Kidney (tissue), 14 donors: ENCODE results near the gene DERL3. TPM values are rescaled to one million over a fixed set of nuclear protein-coding genes. Genes with fewer than 3 reads are reported as not detected.

Experiments used
- DNase-seq, 5 donors: peaks; one replicate each; pipeline ENCODE4 v3.0.0-alpha.2; 2013 to 2020
- FAIRE-seq: peaks from 2 replicates; lab custom pipeline; 2012; peaks lifted over from hg19 to GRCh38; lab: Jason Lieb, UNC
- H3K27ac ChIP-seq, 2 donors: one replicate each; pipeline ENCODE4 v1.7.0; 2013; ENCODE audit warnings: low read depth in 2 of 2, low read length in 2 of 2, inconsistent platforms in 1 of 2
- H3K27me3 ChIP-seq: one replicate; pipeline ENCODE4 v1.7.1; 2013; ENCODE audit warnings: low read length, inconsistent platforms; ENCODE audit not compliant: control insufficient read depth, insufficient read depth
- H3K36me3 ChIP-seq, 3 donors: one replicate each; pipeline versions ENCODE4 v1.7.0 to v1.7.1; 2013; ENCODE audit warnings: low read length in 3 of 3, control low read depth in 1 of 3, inconsistent platforms in 1 of 3; ENCODE audit not compliant: insufficient read depth in 3 of 3, control insufficient read depth in 2 of 3
- H3K4me1 ChIP-seq, 3 donors: one replicate each; pipeline versions ENCODE4 v1.7.0 to v1.7.1; 2013; ENCODE audit warnings: low read length in 3 of 3, inconsistent platforms in 1 of 3, low read depth in 1 of 3; ENCODE audit not compliant: control insufficient read depth in 2 of 3, insufficient read depth in 2 of 3
- H3K4me3 ChIP-seq, 3 donors: one replicate each; pipeline versions ENCODE4 v1.7.0 to v1.8.1; 2013; ENCODE audit warnings: low read length in 3 of 3, control low read depth in 1 of 3, inconsistent platforms in 1 of 3
- H3K9ac ChIP-seq, 3 donors: one replicate each; pipeline versions ENCODE4 v1.7.0 to v1.7.1; 2013; ENCODE audit warnings: low read length in 3 of 3, control low read depth in 1 of 3, inconsistent platforms in 1 of 3
- H3K9me3 ChIP-seq, 3 donors: one replicate each; pipeline versions ENCODE4 v1.7.0 to v1.7.1; 2013; ENCODE audit warnings: low read length in 3 of 3, control low read depth in 1 of 3, inconsistent platforms in 1 of 3; ENCODE audit not compliant: control insufficient read depth in 2 of 3, insufficient read depth in 1 of 3
- CTCF ChIP-seq: IDR thresholded peaks from 3 replicates; pipeline ENCODE4 v1.5.1; 2012; ENCODE audit warnings: mild to moderate bottlenecking, moderate library complexity, borderline replicate concordance; ENCODE audit not compliant: insufficient read depth; ENCODE audit errors: extremely low read depth
- intact Hi-C: fragments of 100-400 bp; cut with DNase I; formaldehyde crosslinking; loops from one replicate; pipeline ENCODE4 v1.11.1; 2022
- polyA plus RNA-seq: library from polyadenylated mRNA; stranded (reverse); fragments of 350-450 nt; fragmentation: Illumina TruSeq; extraction: RNeasy Lipid Tissue Mini Kit (QIAGEN cat#74804); gene quantifications from one replicate; pipeline ENCODE4 v1.2.3, GENCODE V29; 2014; ENCODE audit warnings: low read depth, low replicate concordance; ENCODE audit not compliant: insufficient read depth
- total RNA-seq: library from RNA; stranded (reverse); fragmentation: NEBNext Ultra II Directional; extraction: Animal tissue kit (Norgen Biotek cat#: 25700); gene quantifications from one replicate; pipeline ENCODE4 v1.2.1, GENCODE V29; 2021
- donor health status: control.
- donor health status: control.
- donor health status: control.
- donor health status: control.
- donor health status: control.
- donor health status: DM: yes; HTN: yes; CAD: no.
- donor health status: Normal renal cell carcinoma (clear cell type).

Gene DERL3
- total and polyA plus RNA-seq, 2 donors from 2014 or later, result 3.1 to 24.7 TPM

GRCh38 chr22:23815541-23816155 lies 23.2 kb downstream of the DERL3 start:
- peak in 1 of 5 donors; percentile 22 for DNase-seq
- TF ChIP-seq CTCF, result no peak
- no peak overlapping the region for H3K4me3 ChIP-seq
- H3K9ac ChIP-seq, result no peak overlapping the region
- no peak overlapping the region for H3K27ac ChIP-seq
- FAIRE-seq, result no peak
- H3K27me3 ChIP-seq, result no peaks in the 10 kb centered on the region
- intact Hi-C loops, result no loop called here
- no peaks in the 10 kb centered on the region for H3K9me3 ChIP-seq
- H3K36me3 ChIP-seq, result peaks cover 4 to 27% (median 15%) of the 10 kb centered on the region in 3 donors
- no peaks in the 10 kb centered on the region for H3K4me1 ChIP-seq

GRCh38 chr22:23812378-23812777 lies 26.4 kb downstream of the DERL3 start:
- TF ChIP-seq CTCF, result no peak
- Histone ChIP-seq H3K4me1 (no peaks in the 10 kb centered on the region), H3K9me3 (no peaks in the 10 kb centered on the region), H3K36me3 (peaks cover 4 to 14% (median 12%) of the 10 kb centered on the region in 3 donors), H3K27ac (no peak overlapping the region), H3K4me3 (no peak overlapping the region), H3K27me3 (no peaks in the 10 kb centered on the region), H3K9ac (no peak overlapping the region)
- no peak for DNase-seq
- intact Hi-C loops, result no loop called here
- no peak for FAIRE-seq

- intact Hi-C loops, result no loop called here
- DNase-seq, result no peak
- no peak overlapping the region for H3K4me3 ChIP-seq
- no peak for FAIRE-seq
- H3K27ac ChIP-seq, result no peak overlapping the region
- H3K36me3 ChIP-seq, result peaks cover 8 to 34% (median 21%) of the 10 kb centered on the region in 3 donors
- H3K27me3 ChIP-seq, result no peaks in the 10 kb centered on the region
- H3K4me1 ChIP-seq, result no peaks in the 10 kb centered on the region
- no peak overlapping the region for H3K9ac ChIP-seq
- no peaks in the 10 kb centered on the region for H3K9me3 ChIP-seq
- TF ChIP-seq CTCF, result no peak
These were observed 32.0 kb downstream of the DERL3 start for GRCh38 chr22:23806837-23807236.

GRCh38 chr22:23804781-23805291 lies 34.0 kb downstream of the DERL3 start:
- Histone ChIP-seq H3K4me1 (no peaks in the 10 kb centered on the region), H3K4me3 (no peak overlapping the region), H3K27ac (no peak overlapping the region), H3K36me3 (peaks cover 8 to 53% (median 31%) of the 10 kb centered on the region in 3 donors), H3K27me3 (no peaks in the 10 kb centered on the region), H3K9ac (no peak overlapping the region), H3K9me3 (no peaks in the 10 kb centered on the region)
- FAIRE-seq, result no peak
- intact Hi-C loops, result no loop called here
- DNase-seq, result peak in 1 of 5 donors; percentile 39
- no peak for TF ChIP-seq CTCF
